ENCODE data around the gene ATP5PD. TPM values are rescaled to one million over a fixed set of nuclear protein-coding genes. Genes with fewer than 3 reads are reported as not detected.
A peak's percentile ranks its signal among the peaks of the same experiment; 100 is the strongest.

Gene ATP5PD
- total and polyA plus RNA-seq, 2 of the 13 experiments (the other 11 are each of a cell fraction or from before 2014, with no cell fraction given), result 158 to 428 TPM

GRCh38 chr17:75094871-75095399, 48.2 kb upstream of the ATP5PD start:
- in situ Hi-C loops (cut with HindIII; ENCODE audit: extremely low pct_ligation_motif_present, low pct_unique_long_range_greater_than_20kb) (no loop called here), intact Hi-C loops (cut with micrococcal nuclease; ENCODE audit: unreplicated experiment) (no loop called here)
- Histone ChIP-seq H3K36me3 (replicated peaks in 1 of 2; ENCODE audit: control insufficient read depth in 1 of 2, insufficient read depth in 2 of 2, low read length in 2 of 2) (no peaks in the 10 kb centered on the region), H3K9ac (ENCODE audit: insufficient read depth, low read depth, low read length) (no peak overlapping the region), H3K27ac (ENCODE audit: extremely low read length, insufficient read depth, low read length) (no peak overlapping the region), H3K4me3 (replicated peaks in 1 of 3; ENCODE audit: insufficient read depth in 1 of 3, low read depth in 2 of 3, low read length in 3 of 3) (peak overlapping the region in 1 of 3 experiments; percentile 44; a peak in 1 of 6 replicates), H2AFZ (ENCODE audit: low read length) (no peak overlapping the region), H4K20me1 (ENCODE audit: insufficient read depth, low read length) (no peaks in the 10 kb centered on the region; the same call in 1 of the 2 replicates), H3K27me3 (ENCODE audit: control insufficient read depth in 1 of 2, insufficient read depth in 2 of 2, low read length in 2 of 2) (peaks cover 3 to 25% of the 10 kb centered on the region in 2 experiments; a peak in 3 of 5 replicates), H3K9me3 (ENCODE audit: low read length) (no peaks in the 10 kb centered on the region), H3K4me2 (ENCODE audit: low read depth, low read length) (peak overlapping the region; percentile 47), H3K79me2 (ENCODE audit: insufficient read depth, low read length) (no peaks in the 10 kb centered on the region), H3K4me1 (ENCODE audit: insufficient read depth, low read length) (peaks cover 73% of the 10 kb centered on the region)
- ChIA-PET CTCF (ENCODE audit: low intra/inter-chr PET ratio, low total read pairs) (no interaction called here), POLR2A (interaction anchor here (0.8 to 2.2 kb wide), 7 partner anchors 8 to 361 kb away, joined by 3 to 20 read pairs (median 4); partner anchors contain the start of genes ARMC7, SLC16A5 and TMEM94)
- no TSS peak for BruUV-seq (replicated peaks)
- FAIRE-seq, result no peak
- DNase-seq (ENCODE audit: low spot score), result no peak
- ATAC-seq, result peak; percentile 1
- 25% methylated on average over 5 of the region's 16 CpGs for WGBS (ENCODE audit: low lambda C conversion rate)
- TF ChIP-seq, protein P1, sequence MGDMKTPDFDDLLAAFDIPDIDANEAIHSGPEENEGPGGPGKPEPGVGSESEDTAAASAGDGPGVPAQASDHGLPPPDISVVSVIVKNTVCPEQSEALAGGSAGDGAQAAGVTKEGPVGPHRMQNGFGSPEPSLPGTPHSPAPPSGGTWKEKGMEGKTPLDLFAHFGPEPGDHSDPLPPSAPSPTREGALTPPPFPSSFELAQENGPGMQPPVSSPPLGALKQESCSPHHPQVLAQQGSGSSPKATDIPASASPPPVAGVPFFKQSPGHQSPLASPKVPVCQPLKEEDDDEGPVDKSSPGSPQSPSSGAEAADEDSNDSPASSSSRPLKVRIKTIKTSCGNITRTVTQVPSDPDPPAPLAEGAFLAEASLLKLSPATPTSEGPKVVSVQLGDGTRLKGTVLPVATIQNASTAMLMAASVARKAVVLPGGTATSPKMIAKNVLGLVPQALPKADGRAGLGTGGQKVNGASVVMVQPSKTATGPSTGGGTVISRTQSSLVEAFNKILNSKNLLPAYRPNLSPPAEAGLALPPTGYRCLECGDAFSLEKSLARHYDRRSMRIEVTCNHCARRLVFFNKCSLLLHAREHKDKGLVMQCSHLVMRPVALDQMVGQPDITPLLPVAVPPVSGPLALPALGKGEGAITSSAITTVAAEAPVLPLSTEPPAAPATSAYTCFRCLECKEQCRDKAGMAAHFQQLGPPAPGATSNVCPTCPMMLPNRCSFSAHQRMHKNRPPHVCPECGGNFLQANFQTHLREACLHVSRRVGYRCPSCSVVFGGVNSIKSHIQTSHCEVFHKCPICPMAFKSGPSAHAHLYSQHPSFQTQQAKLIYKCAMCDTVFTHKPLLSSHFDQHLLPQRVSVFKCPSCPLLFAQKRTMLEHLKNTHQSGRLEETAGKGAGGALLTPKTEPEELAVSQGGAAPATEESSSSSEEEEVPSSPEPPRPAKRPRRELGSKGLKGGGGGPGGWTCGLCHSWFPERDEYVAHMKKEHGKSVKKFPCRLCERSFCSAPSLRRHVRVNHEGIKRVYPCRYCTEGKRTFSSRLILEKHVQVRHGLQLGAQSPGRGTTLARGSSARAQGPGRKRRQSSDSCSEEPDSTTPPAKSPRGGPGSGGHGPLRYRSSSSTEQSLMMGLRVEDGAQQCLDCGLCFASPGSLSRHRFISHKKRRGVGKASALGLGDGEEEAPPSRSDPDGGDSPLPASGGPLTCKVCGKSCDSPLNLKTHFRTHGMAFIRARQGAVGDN (CRISPR knock-in tag; IDR thresholded peaks at IDR 0.05), result peak; percentile 61
- TF ChIP-seq DR1 (CRISPR knock-in tag; IDR thresholded peaks at IDR 0.05) (no peak), ZNF589 (CRISPR knock-in tag; conservative IDR thresholded peaks at IDR 0.05) (no peak), RXRA (CRISPR knock-in tag; IDR thresholded peaks at IDR 0.05) (peak; percentile 39; the same call in 1 of the 2 replicates), MTA3 (CRISPR knock-in tag; IDR thresholded peaks at IDR 0.05) (no peak), ZSCAN20 (CRISPR knock-in tag; IDR thresholded peaks at IDR 0.05; ENCODE audit: borderline replicate concordance) (no peak), AGO2 (optimal IDR thresholded peaks at IDR 0.05; ENCODE audit: low read depth, low read length) (peak; percentile 51), ETV5 (CRISPR knock-in tag; IDR thresholded peaks at IDR 0.05; ENCODE audit: borderline replicate concordance) (no peak), MATR3 (CRISPR knock-in tag; IDR thresholded peaks at IDR 0.05) (no peak), RCOR2 (CRISPR knock-in tag; IDR thresholded peaks at IDR 0.05) (no peak), CBX1 (IDR thresholded peaks at IDR 0.05; ENCODE audit: low read depth) (no peak), RNF2 (conservative IDR thresholded peaks at IDR 0.05; ENCODE audit: low read depth) (0 out of 2 replicates have a peak, but pooled peaks have one; percentile 14), ZNF468 (CRISPR knock-in tag; IDR thresholded peaks at IDR 0.05) (no peak), AKAP8 (CRISPR knock-in tag; IDR thresholded peaks at IDR 0.05) (no peak), MAZ (IDR thresholded peaks at IDR 0.05; ENCODE audit: borderline replicate concordance, low read depth, low read length) (no peak), MAZ (CRISPR knock-in tag; IDR thresholded peaks at IDR 0.05; ENCODE audit: low read depth) (no peak)
- TF ChIP-seq, protein P2, sequence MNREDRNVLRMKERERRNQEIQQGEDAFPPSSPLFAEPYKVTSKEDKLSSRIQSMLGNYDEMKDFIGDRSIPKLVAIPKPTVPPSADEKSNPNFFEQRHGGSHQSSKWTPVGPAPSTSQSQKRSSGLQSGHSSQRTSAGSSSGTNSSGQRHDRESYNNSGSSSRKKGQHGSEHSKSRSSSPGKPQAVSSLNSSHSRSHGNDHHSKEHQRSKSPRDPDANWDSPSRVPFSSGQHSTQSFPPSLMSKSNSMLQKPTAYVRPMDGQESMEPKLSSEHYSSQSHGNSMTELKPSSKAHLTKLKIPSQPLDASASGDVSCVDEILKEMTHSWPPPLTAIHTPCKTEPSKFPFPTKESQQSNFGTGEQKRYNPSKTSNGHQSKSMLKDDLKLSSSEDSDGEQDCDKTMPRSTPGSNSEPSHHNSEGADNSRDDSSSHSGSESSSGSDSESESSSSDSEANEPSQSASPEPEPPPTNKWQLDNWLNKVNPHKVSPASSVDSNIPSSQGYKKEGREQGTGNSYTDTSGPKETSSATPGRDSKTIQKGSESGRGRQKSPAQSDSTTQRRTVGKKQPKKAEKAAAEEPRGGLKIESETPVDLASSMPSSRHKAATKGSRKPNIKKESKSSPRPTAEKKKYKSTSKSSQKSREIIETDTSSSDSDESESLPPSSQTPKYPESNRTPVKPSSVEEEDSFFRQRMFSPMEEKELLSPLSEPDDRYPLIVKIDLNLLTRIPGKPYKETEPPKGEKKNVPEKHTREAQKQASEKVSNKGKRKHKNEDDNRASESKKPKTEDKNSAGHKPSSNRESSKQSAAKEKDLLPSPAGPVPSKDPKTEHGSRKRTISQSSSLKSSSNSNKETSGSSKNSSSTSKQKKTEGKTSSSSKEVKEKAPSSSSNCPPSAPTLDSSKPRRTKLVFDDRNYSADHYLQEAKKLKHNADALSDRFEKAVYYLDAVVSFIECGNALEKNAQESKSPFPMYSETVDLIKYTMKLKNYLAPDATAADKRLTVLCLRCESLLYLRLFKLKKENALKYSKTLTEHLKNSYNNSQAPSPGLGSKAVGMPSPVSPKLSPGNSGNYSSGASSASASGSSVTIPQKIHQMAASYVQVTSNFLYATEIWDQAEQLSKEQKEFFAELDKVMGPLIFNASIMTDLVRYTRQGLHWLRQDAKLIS (CRISPR knock-in tag; IDR thresholded peaks at IDR 0.05), result no peak
